Measurements from ENCODE around the gene KCNG1. TPM values are rescaled to one million over a fixed set of nuclear protein-coding genes. Genes with fewer than 3 reads are reported as not detected.
A peak's percentile ranks its signal among the peaks of the same experiment; 100 is the strongest.

The KCNG1 gene
- polyA plus RNA-seq, 1 donor from 2014 or later, result 1.7 TPM

DNA sequence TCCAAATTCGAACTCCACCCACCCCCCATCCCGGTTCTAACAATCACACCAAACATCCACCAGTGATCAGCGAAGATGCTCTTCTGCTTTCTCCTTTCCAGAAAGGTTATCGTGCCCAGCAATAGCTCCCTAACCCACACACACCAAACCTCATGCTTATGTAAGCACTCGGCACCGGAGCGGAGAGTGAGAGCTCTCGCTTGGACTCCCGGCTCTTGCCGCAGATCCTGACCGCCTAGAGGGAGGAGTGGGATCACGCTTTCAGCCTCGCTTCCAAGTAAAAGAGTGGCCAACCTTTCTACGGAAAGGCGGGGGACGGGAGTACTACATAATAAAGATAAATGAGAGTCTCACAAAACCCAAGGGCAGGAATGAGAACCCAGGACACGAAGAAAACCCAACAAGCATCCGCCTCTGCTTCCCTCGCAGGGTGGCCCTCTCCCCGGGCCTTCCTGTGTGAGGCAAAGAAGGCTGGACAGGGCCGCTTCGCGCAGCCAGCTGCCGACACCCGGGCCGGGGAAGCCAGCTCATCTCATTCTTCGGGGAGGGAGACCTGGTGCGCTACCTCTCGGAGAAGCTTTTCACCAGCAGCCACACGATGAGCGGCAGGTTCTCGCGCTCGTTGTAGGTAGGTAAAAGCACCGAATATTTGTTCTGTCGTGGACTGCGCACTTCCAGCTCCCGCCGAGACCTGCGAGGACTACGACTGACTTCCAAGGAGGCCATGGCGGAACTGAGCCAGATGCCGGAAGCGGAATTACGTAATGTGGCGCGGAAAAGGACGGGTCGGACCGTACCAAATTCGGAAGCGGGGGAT is 64.9 kb downstream of the KCNG1 start, which contains the start of gene DPM1:
DPM1 (minus strand) TSS at position 735 of the 817 bp plus-strand sequence; CDS start at position 726, 9 bp downstream.
- H3K9me2 ChIP-seq (ENCODE audit: insufficient read depth, low read length), result no peaks in the 10 kb centered on the region

GRCh38 chr20:50957276-50957675 is 65.6 kb downstream of the KCNG1 start:
- Histone ChIP-seq H3K4me3 (ENCODE audit: low read length) (peak overlapping the region; percentile 84), H3K4me2 (ENCODE audit: low read length) (peak overlapping the region; percentile 63), H2AFZ (ENCODE audit: low read depth, low read length) (no peak overlapping the region), H3K9ac (ENCODE audit: low read length) (peak overlapping the region; percentile 84), H3F3A (ENCODE audit: insufficient read depth, low read length, poor library complexity, severe bottlenecking) (no peaks in the 10 kb centered on the region), H3K27me3 (ENCODE audit: insufficient read depth, low read depth, low read length) (no peaks in the 10 kb centered on the region), H4K20me1 (ENCODE audit: insufficient read depth) (no peaks in the 10 kb centered on the region), H3K27ac (ENCODE audit: low read length) (no peak overlapping the region), H3K79me2 (replicated peaks; ENCODE audit: insufficient read depth, low read length) (peaks cover 65% of the 10 kb centered on the region), H3K36me3 (ENCODE audit: insufficient read depth, low read length) (no peaks in the 10 kb centered on the region), H3K9me2 (ENCODE audit: insufficient read depth, low read length) (no peaks in the 10 kb centered on the region), H3K9me3 (ENCODE audit: low read length) (no peaks in the 10 kb centered on the region)
- TF ChIP-seq TAF1 (IDR thresholded peaks at IDR 0.05; ENCODE audit: low read depth), result no peak
- no peak for TF ChIP-seq POLR2AphosphoS5 (IDR thresholded peaks at IDR 0.05)
- TF ChIP-seq EP300 (conservative IDR thresholded peaks at IDR 0.05; ENCODE audit: poor library complexity, severe bottlenecking), result no peak
- no peak for TF ChIP-seq EZH2 (IDR thresholded peaks at IDR 0.05; ENCODE audit: borderline replicate concordance, insufficient read depth, low read length, poor library complexity, severe bottlenecking)
- TF ChIP-seq, protein P1, sequence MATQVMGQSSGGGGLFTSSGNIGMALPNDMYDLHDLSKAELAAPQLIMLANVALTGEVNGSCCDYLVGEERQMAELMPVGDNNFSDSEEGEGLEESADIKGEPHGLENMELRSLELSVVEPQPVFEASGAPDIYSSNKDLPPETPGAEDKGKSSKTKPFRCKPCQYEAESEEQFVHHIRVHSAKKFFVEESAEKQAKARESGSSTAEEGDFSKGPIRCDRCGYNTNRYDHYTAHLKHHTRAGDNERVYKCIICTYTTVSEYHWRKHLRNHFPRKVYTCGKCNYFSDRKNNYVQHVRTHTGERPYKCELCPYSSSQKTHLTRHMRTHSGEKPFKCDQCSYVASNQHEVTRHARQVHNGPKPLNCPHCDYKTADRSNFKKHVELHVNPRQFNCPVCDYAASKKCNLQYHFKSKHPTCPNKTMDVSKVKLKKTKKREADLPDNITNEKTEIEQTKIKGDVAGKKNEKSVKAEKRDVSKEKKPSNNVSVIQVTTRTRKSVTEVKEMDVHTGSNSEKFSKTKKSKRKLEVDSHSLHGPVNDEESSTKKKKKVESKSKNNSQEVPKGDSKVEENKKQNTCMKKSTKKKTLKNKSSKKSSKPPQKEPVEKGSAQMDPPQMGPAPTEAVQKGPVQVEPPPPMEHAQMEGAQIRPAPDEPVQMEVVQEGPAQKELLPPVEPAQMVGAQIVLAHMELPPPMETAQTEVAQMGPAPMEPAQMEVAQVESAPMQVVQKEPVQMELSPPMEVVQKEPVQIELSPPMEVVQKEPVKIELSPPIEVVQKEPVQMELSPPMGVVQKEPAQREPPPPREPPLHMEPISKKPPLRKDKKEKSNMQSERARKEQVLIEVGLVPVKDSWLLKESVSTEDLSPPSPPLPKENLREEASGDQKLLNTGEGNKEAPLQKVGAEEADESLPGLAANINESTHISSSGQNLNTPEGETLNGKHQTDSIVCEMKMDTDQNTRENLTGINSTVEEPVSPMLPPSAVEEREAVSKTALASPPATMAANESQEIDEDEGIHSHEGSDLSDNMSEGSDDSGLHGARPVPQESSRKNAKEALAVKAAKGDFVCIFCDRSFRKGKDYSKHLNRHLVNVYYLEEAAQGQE (IDR thresholded peaks at IDR 0.05; ENCODE audit: borderline replicate concordance), result no peak
- TF ChIP-seq, protein P2, sequence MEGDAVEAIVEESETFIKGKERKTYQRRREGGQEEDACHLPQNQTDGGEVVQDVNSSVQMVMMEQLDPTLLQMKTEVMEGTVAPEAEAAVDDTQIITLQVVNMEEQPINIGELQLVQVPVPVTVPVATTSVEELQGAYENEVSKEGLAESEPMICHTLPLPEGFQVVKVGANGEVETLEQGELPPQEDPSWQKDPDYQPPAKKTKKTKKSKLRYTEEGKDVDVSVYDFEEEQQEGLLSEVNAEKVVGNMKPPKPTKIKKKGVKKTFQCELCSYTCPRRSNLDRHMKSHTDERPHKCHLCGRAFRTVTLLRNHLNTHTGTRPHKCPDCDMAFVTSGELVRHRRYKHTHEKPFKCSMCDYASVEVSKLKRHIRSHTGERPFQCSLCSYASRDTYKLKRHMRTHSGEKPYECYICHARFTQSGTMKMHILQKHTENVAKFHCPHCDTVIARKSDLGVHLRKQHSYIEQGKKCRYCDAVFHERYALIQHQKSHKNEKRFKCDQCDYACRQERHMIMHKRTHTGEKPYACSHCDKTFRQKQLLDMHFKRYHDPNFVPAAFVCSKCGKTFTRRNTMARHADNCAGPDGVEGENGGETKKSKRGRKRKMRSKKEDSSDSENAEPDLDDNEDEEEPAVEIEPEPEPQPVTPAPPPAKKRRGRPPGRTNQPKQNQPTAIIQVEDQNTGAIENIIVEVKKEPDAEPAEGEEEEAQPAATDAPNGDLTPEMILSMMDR (IDR thresholded peaks at IDR 0.05; ENCODE audit: poor library complexity, severe bottlenecking), result no peak

More for the DNA sequence above, 64.9 kb downstream of the KCNG1 start, which contains the start of gene DPM1:
- Histone ChIP-seq H3K4me2 (ENCODE audit: low read length) (peak within 1 kb of the TSS; percentile 79), H2AFZ (ENCODE audit: low read depth, low read length) (peak within 1 kb of the TSS; percentile 81), H3K27me3 (ENCODE audit: insufficient read depth, low read depth, low read length) (no peaks in the 10 kb centered on the region), H3K9ac (ENCODE audit: low read length) (peak within 1 kb of the TSS; percentile 84), H3K9me3 (ENCODE audit: low read length) (no peaks in the 10 kb centered on the region), H3F3A (ENCODE audit: insufficient read depth, low read length, poor library complexity, severe bottlenecking) (no peaks in the 10 kb centered on the region), H3K4me3 (ENCODE audit: low read length) (peak within 1 kb of the TSS; percentile 84), H3K36me3 (ENCODE audit: insufficient read depth, low read length) (no peaks in the 10 kb centered on the region), H3K79me2 (replicated peaks; ENCODE audit: insufficient read depth, low read length) (peaks cover 65% of the 10 kb centered on the region), H4K20me1 (ENCODE audit: insufficient read depth) (no peaks in the 10 kb centered on the region), H3K27ac (ENCODE audit: low read length) (peak within 1 kb of the TSS; percentile 83)
- TF ChIP-seq MXI1 (conservative IDR thresholded peaks at IDR 0.05; ENCODE audit: poor library complexity, severe bottlenecking), result no peak
- TF ChIP-seq RAD21 (conservative IDR thresholded peaks at IDR 0.05), result peak; percentile 15
- no peak for TF ChIP-seq EZH2 (IDR thresholded peaks at IDR 0.05; ENCODE audit: borderline replicate concordance, insufficient read depth, low read length, poor library complexity, severe bottlenecking)
- TF ChIP-seq, protein P1 (IDR thresholded peaks at IDR 0.05; ENCODE audit: borderline replicate concordance), result peak; percentile 98
- TF ChIP-seq, protein P2 (IDR thresholded peaks at IDR 0.05; ENCODE audit: poor library complexity, severe bottlenecking), result no peak
- TF ChIP-seq TAF1 (IDR thresholded peaks at IDR 0.05; ENCODE audit: low read depth), result peak; percentile 99
- no peak for TF ChIP-seq SMC3 (conservative IDR thresholded peaks at IDR 0.05; ENCODE audit: poor library complexity)
- TF ChIP-seq EP300 (conservative IDR thresholded peaks at IDR 0.05; ENCODE audit: poor library complexity, severe bottlenecking), result peak; percentile 74
- TF ChIP-seq POLR2AphosphoS5 (IDR thresholded peaks at IDR 0.05), result peak; percentile 99

Data from neural cell (in vitro differentiated cells).